ENCODE data around the gene KDM4E.

- TF ChIP-seq POLR2A (IDR thresholded peaks at IDR 0.05) = no peak
- TF ChIP-seq CTCF (IDR thresholded peaks at IDR 0.05) = no peak
Measured at GRCh38 chr11:95059046-95059445, 34.0 kb downstream of the KDM4E start.

Measured in right lobe of liver (tissue), 4 donors.